GM19351 (cell line): ENCODE data around the gene BRD2.

Source experiments
- ATAC-seq: cut with Tn5 transposase; IDR thresholded peaks from one replicate; pipeline ENCODE4 v1.9.1; 2021; ENCODE audit warnings: mild to moderate bottlenecking, moderate library complexity; ENCODE audit not compliant: unreplicated experiment

Gene BRD2

DNA sequence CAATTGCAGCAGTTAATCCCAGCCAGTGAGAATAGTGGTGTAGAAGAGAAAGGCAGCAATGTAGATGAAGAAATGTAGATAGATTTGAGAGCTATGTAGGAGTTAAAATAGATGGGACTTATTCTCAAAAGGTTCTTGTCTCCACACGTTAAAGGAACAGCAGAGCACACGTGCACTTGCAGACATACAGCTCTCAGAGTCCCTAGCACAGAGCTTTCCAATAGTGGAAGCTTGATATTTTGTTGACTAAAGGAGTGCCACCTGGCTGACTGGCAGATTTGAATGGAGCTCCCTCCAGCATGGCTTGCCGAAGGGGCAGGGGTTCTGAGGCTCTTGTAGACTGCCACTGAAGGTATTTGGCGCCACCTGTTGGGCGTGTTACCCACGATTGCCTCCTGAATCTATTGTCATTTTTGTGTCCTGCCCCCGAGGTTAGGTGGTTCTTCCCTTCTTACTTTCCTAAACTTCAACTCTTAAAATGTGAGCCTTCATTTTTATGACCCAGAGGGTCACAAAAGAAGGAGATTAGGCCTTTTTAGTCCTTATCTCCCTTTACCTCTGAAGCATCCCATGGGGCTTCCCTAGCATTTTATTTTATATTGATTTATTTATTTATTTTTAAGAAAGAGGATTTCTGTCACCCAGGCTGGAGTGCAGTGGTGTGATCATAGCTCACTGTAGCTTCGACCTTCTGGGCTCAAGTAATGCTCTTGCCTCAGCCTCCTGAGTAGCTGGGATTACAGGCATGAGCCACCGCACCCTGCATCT lies 16.4 kb downstream of the BRD2 start:
- ATAC-seq = no peak

DNA sequence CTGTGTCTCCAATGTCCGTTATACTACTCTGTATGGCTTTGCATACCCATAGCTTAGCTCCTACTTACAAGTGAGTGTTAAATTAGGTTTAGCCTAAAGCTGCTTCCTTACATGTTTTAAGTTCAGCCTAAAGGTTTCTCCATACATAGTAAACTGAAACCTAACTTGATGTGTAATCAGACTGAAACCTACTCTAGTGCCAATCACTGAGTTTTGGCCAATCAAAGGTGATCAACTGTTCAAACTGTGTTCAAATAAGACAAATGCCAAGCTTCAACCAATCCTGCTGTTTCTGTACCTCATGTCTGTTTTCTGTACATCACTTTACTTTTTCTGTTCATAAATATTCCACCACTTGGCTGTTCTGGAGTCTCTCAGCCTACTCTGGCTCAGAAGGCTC lies 21.0 kb downstream of the BRD2 start:
- no peak for ATAC-seq

DNA sequence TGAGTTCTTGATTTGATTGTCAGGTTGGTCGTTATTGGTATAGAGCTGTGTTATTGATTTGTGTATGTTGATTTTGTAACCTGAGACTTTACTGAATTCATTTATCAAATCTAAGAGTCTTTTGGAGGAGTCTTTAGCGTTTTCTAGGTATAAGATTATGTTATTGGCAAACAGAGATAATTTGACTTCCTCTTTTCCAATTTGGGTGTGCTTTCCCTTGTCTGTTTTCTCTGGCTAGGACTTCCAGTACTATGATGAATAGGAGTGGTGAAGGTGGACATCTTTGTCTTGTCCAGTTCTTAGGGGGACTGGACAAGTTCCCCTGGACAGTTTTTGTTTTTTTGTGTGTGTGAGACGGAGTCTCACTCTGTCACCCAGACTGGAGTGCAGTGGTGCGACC lies 23.6 kb downstream of the BRD2 start:
- no peak for ATAC-seq

DNA sequence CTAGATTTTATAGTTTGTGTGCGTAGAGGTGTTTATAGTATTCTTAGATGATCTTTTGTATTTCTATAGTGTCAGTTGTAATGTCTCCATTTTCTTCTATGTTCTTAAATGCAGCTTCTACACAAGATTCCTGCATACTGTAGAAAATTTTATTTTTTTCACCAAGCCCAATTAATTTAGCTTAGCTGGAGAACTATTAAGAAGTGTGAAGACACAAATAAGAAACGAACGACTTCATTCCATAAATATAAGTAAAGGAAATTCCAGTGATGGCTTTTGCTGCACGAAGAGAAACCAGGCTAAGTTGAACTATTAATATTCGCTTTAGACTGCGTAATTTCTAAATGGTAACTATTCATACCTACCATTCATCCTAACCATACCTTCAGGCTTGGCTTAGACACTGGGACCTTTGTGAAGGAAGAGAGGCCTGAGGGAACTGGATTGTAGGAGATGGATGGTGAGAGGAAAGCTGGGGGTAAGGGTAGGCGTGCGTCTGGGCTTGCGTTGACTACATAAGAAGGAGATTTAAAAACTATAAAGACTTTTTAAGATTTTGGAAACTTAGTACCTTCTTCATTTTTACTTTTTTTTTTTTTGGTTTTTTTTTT lies 25.1 kb downstream of the BRD2 start:
- ATAC-seq = no peak

DNA sequence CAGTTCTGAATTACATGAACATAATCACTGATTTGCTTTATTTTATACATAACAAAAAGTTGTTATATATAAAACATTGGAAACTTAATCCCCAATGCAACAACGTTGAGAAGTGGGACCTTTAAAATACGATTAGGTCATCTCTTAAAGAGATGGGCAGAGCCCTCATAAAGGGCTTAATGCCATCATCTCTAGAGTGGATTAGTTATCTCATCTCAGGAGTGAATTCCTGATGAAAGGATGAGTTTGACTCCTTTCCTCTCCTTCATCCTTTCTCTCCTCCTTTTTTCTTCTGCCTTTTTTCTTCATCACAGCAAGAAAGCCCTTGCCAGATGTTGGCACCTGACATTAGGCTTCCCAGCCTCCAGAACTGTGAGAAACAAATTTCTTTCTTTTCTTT lies 27.1 kb downstream of the BRD2 start:
- ATAC-seq = no peak

DNA sequence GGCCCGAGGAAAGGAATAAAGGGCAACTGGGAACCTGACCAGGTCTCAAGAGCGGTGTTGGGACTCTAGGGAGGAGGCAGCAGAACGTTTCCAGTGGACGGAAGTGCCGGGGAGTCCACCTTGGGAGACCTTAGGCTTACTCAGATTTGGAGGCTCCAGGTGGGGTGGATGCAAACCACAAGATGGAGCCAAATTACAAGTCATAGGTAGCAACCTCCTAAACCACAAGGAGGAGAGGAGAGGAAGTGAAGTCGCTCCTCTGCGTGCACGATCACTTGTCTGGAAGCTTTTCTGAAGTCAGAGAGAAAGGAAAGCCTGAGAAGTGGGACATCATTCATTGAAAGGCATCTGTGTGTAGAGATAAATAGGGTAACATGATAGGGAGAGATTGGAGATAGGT lies 31.7 kb downstream of the BRD2 start:
- no peak for ATAC-seq

DNA sequence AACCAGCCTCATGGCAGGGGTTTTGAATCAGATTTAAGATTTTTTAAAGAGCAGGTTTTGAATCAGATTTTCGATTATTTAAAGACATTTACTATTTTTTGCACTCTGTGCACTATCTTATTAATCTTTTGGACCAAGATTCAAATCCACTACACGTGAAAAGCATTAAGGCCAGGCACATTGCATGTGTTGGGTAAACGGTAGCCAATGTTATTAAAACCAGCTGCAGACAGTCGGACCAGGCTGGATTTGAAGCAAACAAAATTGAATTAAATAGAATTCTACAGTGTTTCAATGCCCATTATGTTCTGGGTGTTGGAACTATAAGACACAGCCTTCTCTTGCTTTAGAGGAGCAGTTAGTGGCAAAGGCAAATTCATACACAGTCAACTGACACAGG lies 33.3 kb downstream of the BRD2 start:
- ATAC-seq = no peak

DNA sequence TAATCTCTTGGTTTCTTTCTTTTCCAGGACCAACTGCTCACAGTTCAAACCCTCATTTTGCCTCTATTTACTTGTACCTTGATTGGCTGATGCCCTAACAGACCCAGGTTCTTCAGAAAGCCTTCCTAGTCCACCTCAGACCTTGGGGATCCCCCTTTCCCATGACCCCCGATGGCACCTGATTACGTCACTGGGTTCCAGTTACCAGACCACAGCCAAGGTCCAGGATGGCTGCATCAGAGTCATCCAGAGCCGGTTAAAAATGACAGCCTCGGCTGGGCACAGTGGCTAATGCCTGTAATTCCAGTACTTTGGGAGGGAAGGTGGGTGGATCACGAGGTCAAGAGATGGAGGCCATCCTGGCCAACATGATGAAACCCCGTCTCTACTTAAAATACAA lies 36.5 kb downstream of the BRD2 start:
- no peak for ATAC-seq

DNA sequence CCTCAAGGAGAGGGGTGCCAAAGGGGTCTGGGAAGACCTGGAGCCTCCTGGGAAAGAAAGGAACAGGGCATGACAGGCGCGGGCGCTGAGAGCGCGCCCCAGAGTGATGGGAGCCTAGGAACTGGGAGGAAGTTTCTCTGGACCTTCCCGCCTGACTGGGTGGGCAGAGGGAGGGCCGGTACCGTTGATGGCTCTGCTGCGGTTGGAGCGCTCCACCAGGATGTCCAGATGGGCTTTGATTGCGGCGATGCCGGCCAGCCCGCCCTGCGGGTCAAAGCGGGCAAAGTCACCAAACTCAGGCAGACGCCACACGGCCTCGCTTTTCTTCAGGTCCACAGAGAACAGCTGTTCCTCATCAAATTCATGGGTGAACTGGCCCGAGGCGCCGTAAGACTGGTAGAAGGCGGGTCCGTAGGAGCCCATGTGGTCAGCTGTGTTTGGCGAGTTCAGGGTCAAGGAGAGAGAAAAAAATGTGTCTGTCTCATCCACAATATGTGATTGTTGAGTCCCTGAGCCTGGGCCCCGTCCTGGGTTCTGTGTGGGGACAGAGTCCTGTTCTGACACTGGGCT lies 39.5 kb downstream of the BRD2 start:
- ATAC-seq = no peak

DNA sequence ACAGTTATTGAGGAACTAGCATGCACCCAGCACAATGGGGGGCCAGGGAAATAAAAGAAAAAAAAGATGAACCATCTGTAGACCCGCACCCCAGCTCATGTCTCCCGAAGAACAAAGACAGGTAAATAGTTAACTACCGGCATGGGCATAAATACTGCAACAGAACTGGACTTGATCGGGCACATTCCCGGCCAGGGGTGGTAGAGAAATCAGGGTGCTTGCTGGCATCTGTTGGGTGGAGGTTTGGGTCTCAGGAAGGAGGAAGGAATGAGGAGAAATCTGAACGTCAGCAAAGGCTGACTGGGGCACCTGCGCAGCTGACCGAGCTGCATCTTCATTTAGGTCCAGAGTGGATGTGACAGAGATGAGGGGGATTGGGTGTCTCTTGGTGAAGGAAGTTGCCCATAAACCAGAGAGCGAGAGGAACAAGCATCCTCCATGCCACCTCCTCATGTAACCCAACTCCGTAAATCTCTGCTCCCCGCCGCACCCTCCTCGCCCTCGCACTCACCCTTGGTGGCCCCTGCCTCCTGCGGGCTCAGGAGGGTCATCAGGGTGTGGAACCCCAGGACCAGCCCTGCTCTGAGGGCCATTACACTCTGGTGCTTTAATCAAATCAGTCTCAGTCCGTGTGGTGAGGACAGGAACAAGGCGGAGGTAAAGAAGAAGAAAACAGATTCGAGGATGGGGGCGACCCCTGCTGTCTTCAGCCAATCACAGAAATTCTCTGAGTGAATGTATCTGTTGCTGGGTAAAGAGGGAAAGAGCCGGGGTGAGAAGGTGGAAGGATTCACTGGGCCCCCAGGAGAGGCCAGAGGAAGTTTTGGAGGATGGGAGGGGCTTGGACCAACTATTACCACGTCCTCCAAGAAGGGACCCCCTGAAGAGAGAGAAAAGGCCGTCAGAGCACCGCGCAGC lies 40.8 kb downstream of the BRD2 start, which contains the start of gene HLA-DOA:
TSS of gene HLA-DOA (minus strand) at position 648 of the 918 bp plus-strand sequence.
- ATAC-seq = peak; percentile 85

DNA sequence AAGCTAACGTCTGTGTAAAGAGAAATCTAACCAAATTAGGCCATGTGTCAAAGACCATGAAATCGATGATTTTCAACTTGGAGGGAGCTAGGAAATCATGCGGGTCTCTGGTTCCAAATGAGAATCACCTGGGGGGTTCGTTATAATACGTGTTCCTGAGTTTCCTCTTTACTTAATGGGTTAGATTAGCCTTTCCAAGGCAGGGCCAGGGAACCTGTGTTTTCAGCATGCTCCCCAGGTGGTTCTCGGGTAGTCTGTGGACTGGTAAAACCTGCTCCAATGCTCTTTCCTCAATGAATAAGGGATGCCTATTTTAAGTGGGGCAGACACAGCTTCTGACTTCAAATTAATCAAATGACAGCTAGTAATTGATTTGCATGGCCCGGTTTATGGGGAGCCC lies 42.0 kb downstream of the BRD2 start:
- ATAC-seq = no peak

DNA sequence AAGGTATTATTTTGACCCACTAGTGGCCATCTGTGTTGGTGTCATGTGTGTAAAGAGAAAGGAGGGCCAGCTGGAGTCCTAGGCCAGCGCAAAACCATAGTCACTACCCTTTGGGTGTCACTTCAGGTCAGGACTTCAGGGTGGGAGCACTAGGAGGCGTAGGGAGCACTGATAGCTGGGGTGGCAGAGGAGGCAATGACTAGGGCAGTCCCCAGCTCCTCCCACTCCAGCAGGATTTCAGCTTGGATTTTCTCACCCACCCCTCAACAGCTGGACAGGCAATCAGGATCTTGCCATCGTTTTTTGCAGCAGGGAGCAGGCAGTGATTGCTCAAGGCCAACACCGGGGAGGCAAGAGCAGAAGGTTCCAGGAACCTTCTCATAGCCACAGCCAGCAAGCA lies 45.2 kb downstream of the BRD2 start:
- no peak for ATAC-seq

DNA sequence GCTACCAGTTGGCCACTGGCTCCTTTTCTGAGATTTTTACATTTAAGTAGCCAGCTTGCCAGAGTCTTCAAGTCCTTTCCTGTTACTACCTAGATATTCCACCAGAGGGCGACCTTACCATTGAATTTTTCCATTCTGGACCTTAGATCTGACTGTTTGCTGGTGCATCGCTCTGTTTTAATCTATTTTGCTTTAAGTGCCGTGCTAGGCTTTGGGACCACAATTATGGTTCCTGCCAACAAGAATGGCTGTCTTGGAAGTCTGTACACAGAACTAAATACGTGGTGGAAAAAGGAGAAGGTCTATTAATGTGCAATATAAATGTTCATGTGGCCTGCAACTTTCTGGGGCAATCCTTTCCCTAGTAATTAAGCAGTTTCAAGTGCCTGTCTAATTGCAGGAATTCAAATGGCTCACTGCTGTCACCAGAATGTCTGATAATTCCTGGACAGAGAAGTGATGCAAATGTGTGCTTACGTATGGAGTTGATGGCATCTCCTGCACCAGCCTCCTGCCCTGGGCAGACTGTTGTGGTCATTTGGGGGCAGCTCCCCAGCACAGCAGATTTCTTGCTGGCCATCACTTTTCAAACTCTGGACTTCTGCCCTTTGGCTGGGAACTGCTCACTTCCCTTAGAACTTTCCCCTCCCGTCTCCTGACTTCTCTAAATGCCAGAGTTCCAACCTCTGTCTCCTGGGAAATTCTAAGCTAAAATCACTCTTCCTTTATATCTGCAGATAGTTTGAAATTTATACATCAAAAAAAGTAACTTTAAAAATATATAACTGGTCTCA lies 46.6 kb downstream of the BRD2 start:
- ATAC-seq = no peak

DNA sequence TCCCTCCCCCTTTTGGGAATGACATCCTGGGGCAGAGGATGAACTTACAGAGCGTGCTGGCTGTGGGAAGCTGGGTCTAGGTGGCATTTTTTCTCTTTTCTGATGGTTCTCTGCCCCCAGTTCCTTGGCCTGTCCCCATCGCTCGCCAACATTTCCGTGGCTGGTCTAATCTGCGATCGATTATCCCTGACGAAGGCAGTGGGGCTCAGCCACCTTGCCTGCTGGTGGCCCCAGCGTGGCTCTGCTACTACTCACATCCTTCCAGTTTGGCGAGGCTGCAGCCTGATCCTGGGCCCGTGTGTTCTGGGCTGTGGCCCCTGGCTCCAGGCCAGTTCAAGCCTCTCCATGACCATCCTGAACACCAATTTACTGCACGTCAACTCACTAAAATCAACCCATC lies 47.4 kb downstream of the BRD2 start:
- ATAC-seq = no peak

DNA sequence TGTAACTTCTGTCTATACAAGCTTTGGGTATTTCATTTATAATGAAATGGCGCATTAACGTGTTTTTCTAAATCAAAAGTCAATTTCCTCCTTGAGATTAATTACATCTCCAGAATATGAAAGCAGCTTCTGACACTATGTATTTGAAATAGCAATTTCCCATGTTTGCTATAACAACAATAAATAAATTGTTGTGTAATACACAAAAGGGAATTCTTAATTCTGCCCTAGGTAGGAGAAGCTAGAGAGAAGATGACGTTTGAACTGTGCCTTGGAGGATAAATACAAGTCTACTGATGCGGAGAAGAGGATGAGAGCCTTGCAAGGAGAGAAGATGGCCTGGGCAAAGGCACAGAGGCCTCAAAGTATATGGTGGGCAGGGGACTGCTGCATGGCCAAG lies 48.6 kb downstream of the BRD2 start:
- ATAC-seq = no peak

DNA sequence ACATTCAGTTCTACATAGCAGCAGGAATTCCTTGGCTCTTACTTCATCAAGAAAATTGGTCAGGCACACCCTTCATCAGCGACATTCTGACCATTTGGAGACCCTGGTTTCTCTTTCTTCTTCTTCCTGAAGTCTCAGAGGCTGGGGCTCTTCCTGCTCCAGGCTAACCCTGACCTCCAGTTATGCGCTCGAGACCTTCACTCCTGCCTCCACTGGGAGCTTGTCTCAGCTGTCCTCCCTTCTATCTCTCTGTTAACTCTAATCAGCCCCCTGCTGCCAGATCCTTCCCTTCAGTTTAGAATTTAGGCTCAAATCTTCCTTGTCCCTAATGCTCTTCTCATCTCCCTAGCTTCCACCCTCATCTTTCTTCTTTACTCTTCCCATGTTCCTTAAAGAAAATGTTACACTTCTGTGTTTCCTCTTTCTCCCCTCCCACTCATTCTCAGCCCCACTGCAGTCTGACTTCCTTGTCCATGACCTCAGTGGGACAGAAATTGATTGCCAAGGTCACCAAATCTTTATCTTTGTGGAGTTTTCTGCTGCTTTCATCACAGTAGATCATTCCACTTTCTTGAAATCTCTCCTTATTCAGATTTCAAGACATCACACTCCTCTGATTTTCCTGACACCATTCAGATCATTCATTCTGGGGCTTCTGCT lies 49.4 kb downstream of the BRD2 start:
- ATAC-seq = no peak

DNA sequence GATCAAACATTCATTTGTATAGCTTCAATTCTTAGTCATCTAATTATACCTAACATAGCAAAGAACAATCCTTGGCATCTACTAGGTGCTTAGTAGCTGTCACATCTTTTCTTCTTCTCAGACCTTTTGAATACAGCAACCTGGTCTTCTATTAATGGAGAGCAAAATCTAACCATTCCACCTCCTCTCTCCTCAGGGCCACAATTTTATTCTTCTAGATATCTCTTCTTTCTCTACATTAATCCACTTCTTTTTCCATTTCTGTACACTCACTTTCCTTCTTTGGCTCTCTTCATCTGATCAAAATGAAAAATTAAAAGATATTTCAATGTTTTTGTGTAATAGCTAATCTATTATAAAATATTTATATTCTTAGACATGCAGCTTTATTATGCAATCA lies 50.0 kb downstream of the BRD2 start:
- no peak for ATAC-seq

DNA sequence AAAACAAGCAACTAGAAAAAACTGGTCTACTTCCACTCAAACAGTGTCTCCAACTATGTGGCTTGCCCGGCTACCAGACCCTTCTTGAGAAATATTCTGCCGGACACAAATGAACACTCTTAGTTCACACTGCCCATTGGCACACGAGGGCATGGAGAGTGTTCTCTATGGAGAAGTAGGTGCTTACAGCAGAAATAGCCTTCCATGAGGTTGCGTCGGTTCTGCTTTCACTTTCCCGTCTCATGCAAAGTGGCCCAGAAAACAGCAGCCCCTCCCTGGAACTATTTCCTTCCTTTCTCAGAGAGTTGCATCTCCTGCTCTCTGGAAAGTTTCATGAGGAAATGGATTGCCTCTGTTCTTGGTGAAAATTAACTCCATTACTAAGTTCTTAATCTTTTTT lies 50.5 kb downstream of the BRD2 start:
- no peak for ATAC-seq

DNA sequence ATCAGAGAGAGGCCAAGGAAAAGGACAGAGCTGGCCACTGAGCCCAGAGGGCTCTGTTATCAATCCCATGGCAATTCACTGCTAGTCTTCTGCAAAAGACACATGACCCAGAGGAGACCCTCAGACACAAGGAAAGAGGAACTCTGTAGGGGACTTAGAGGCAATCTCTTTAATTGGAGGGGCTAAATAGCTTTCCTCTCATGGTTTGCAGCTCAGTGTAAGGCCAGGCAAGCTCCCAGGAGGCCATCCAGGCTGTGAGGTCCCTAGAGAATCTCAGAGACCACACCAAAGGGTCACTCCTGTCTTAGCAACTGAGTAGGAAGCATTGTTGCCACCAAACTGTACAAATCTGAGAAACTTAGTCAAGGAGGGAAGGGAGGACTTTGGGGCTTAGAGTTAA lies 51.0 kb downstream of the BRD2 start:
- ATAC-seq = no peak

DNA sequence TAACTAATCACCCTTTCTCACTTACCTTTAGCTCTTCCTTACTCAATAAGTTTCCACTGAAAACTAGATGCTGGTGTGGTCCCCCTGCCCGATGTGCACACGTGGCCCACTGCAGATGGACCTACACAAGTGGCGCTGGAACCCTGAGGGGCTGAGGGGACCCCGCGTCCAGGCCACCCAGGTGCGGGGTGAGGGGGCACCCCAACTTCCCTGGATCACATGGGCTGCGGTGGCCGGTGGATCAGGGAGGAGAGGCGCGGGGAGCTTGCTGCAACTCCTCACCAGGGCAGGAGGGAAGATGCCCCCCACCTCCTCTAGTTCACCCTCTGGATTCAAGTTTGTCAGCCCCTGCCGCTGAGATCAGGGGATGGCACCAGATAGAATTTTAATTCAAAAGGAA lies 53.5 kb downstream of the BRD2 start:
- no peak for ATAC-seq
